ENCODE data around the gene SPOCD1. TPM values are rescaled to one million over a fixed set of nuclear protein-coding genes. Genes with fewer than 3 reads are reported as not detected.

SPOCD1 gene
- total and polyA plus RNA-seq, 2 of the 4 experiments (the other 2 are of a cell fraction) = 59.7 to 132 TPM

DNA sequence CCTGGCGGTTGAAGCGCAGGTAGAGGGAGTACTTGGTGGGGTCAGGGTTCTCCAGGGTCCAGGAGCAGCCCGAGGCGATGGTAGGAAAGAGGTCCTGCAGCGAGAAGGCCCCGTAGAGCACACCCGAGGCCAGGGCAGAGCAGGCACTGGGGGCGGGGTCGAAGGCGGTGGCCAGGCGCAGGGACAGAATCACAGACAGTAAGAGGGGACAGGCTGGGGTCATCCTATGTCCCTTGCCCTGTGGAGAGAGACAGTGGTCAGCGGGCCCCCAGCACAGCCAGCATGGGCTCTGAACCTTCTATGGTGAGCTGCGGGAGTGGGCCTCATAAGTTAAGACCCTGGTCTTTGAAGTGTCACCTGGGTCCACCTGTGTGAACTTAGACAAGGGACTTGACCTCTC, 59.2 kb downstream of the SPOCD1 start:
- no peak overlapping the region for H3K23ac ChIP-seq (ENCODE audit: low read depth, low read length)
- H3K27ac ChIP-seq (ENCODE audit: insufficient read depth, low read length) = no peak overlapping the region
- no peak overlapping the region for H4K91ac ChIP-seq (ENCODE audit: insufficient read depth, low read depth, low read length)
- no peak overlapping the region for H2AK9ac ChIP-seq (replicated peaks; ENCODE audit: low read depth, low read length, poor library complexity)
- peaks cover 26% of the 10 kb centered on the region for H3K4me1 ChIP-seq (ENCODE audit: control insufficient read depth, insufficient read depth, low read length)
- ChIA-PET CTCF (no interaction called here), POLR2A (ENCODE audit: unreplicated experiment) (no interaction called here)
- no peak overlapping the region for H3K9ac ChIP-seq (ENCODE audit: low read depth, low read length)
- ATAC-seq (ENCODE audit: low read depth) (no peak), DNase-seq (no peak)
- in situ Hi-C loops (cut with MboI; ENCODE audit: low sequenced_read_pairs) (no loop called here), dilution Hi-C loops (cut with HindIII; ENCODE audit: low sequenced_read_pairs, unreplicated experiment) (no loop called here), intact Hi-C loops (cut with micrococcal nuclease) (no loop called here)
- H3K27me3 ChIP-seq (ENCODE audit: control insufficient read depth, insufficient read depth, low read length) = no peaks in the 10 kb centered on the region
- 95% methylated on average over 10 of the region's 13 CpGs; no CpG with 5 or more reads in 1 of the 2 experiments for WGBS, 2 experiments (ENCODE audit: extremely low coverage in 2 of 2, insufficient read length in 1 of 2)
- no peak overlapping the region for H2BK5ac ChIP-seq (ENCODE audit: low read depth, low read length, poor library complexity, severe bottlenecking)
- H2BK120ac ChIP-seq (ENCODE audit: low read depth, low read length) = no peak overlapping the region
- H3K4me2 ChIP-seq (ENCODE audit: low read depth, low read length) = no peak overlapping the region
- H2BK20ac ChIP-seq (ENCODE audit: low read depth, low read length) = no peak overlapping the region
- H3K4ac ChIP-seq (ENCODE audit: low read depth, low read length) = no peak overlapping the region
- H3K14ac ChIP-seq (replicated peaks; ENCODE audit: low read depth, low read length) = no peak overlapping the region
- no peak overlapping the region for H3K56ac ChIP-seq (ENCODE audit: extremely low read depth, insufficient read depth, low read length)
- H3K18ac ChIP-seq (ENCODE audit: low read depth, low read length) = no peak overlapping the region
- H3K79me1 ChIP-seq (ENCODE audit: low read depth in 1 of 2, low read length in 2 of 2) = peaks cover 0 to 22% of the 10 kb centered on the region in 2 experiments; a peak in 2 of 4 replicates
- H4K8ac ChIP-seq (ENCODE audit: low read depth in 2 of 2, low read length in 2 of 2) = no peak overlapping the region
- H3K9me3 ChIP-seq (ENCODE audit: control insufficient read depth, insufficient read depth, low read length) = no peaks in the 10 kb centered on the region
- no peak overlapping the region for H4K5ac ChIP-seq (ENCODE audit: low read depth, low read length)
- no peak overlapping the region for H2AK5ac ChIP-seq (ENCODE audit: low read depth, low read length)
- H2AFZ ChIP-seq (replicated peaks; ENCODE audit: low read length, poor library complexity) = no peak overlapping the region
- peaks cover 13% of the 10 kb centered on the region; the same call in 1 of the 2 replicates for H4K20me1 ChIP-seq (ENCODE audit: insufficient read depth, low read length)
- BruUV-seq (replicated peaks) = no TSS peak
- peaks cover 11% of the 10 kb centered on the region; the same call in 1 of the 2 replicates for H3K9me1 ChIP-seq (ENCODE audit: insufficient read depth, low read length)
- H3K4me3 ChIP-seq (ENCODE audit: insufficient read depth, low read depth, low read length) = no peak overlapping the region
- no peak for TF ChIP-seq POLR2A (IDR thresholded peaks at IDR 0.05; ENCODE audit: low read depth, low read length)
- H3K36me3 ChIP-seq (ENCODE audit: control insufficient read depth, insufficient read depth, low read length) = no peaks in the 10 kb centered on the region
- H2BK15ac ChIP-seq (ENCODE audit: low read depth, low read length) = no peak overlapping the region
